ENCODE measurements around the gene TMEM59L.

Gene TMEM59L

DNA sequence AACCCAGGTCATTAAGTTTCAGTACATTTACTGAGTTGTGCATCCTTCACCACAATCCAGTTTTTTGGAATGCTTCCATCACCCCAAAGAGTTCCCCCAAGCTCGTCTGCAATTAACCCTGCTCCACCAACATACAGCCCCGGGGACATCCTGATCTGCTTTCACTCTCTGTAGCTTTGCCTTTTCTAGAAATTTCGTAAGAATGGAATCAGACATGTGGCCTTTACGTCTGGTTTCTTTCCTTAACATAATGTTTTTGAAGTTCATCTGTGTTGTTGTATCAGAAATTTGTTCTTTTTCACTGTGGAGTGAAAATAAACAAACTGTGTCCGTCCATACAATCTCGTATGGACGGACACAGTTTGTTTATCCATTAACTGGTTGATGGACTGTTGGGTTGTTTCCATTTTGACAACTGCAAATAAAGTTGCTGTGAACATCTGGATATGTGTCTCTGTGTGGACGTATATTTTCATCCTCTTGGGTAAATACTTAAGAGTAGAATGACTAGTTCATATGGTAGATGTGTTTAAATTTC is 27.1 kb downstream of the TMEM59L start:
- no peaks in the 10 kb centered on the region for H3K9me3 Mint-ChIP-seq
- peaks cover 31% of the 10 kb centered on the region for H3K4me1 Mint-ChIP-seq
- ATAC-seq (replicated peaks; ENCODE audit: extremely low read depth, poor library complexity, severe bottlenecking) (no peak), DNase-seq (ENCODE audit: low spot score in 2 of 2) (no peak)
- H3K36me3 Mint-ChIP-seq (ENCODE audit: insufficient read depth), result peaks cover 12% of the 10 kb centered on the region
- H3K4me3 Mint-ChIP-seq, result no peak overlapping the region
- no peak overlapping the region for H3K27ac Mint-ChIP-seq (ENCODE audit: low read depth)
- no peaks in the 10 kb centered on the region for H3K27me3 Mint-ChIP-seq

DNA sequence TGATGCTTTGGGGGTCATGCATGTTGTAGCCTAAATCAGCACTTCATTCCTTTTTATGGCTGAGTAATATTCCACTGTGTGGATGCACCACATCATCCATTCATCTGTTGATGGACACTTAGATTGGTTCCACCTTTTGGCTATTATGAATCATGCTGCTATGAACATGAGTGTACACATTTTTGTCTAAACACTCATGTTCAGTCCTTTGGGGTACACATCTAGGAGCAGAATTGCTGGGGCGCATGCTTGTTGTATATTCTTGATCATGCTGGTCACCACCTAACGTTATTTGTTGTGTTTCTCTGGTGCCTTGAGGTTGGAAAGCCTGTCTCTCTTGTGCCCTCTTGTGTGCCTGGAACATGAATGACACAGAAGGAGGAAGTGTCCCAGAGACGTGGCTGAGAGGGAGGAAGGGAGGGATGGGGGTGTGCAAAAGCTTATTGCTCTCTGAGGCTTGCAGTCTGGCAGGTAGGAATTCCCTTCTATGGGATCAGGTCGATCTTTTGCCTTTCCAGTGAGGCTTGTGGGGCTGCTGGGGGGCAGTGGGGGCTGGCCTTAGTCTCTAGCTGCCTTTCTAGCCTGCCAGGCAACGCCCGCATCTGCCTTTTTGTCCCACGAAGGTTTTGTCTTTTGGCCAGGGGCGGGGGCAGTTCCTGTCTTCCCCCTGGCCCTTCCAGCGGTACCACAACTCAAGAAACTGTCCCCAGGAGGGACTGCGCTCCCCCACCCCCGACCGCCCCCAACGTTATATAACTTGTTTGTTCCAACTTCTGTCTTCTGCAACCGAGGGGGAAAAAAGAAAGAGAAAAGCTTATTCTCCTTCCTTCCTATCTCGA is 31.7 kb downstream of the TMEM59L start:
- no peak overlapping the region for H3K4me3 Mint-ChIP-seq
- peaks cover 9% of the 10 kb centered on the region for H3K36me3 Mint-ChIP-seq (ENCODE audit: insufficient read depth)
- no peaks in the 10 kb centered on the region for H3K27me3 Mint-ChIP-seq
- ATAC-seq (replicated peaks; ENCODE audit: extremely low read depth, poor library complexity, severe bottlenecking) (no peak), DNase-seq (ENCODE audit: low spot score in 2 of 2) (no peak)
- peaks cover 18% of the 10 kb centered on the region for H3K4me1 Mint-ChIP-seq
- no peak overlapping the region for H3K27ac Mint-ChIP-seq (ENCODE audit: low read depth)
- H3K9me3 Mint-ChIP-seq, result no peaks in the 10 kb centered on the region

DNA sequence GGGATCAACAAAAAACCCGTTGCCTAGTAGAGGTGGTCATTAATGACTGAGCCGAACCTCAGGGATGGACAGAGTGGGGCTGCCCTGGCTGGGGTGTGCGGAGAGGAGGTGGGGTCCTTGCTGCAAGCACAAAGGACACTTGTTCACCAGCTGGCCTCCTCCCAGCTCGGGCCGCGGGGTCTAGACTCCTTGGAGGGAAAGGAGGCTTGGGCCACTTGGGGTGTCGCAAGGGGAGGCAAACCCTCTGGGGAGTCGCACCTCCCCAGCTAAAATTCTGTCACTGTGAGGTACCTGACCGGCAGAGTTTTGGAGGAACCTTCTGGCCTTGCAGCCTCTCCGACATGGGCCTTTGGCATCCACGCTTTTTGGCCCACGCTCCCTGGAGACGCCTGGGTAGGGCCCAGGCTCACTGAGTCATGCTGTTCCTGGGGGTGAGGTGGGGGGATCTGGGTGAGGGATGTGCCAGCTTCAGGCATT is 32.4 kb downstream of the TMEM59L start:
- no peak overlapping the region for H3K4me3 Mint-ChIP-seq
- ATAC-seq (replicated peaks; ENCODE audit: extremely low read depth, poor library complexity, severe bottlenecking) (no peak), DNase-seq (ENCODE audit: low spot score in 2 of 2) (no peak)
- H3K36me3 Mint-ChIP-seq (ENCODE audit: insufficient read depth), result peaks cover 11% of the 10 kb centered on the region
- H3K4me1 Mint-ChIP-seq, result peaks cover 12% of the 10 kb centered on the region
- H3K9me3 Mint-ChIP-seq, result no peaks in the 10 kb centered on the region
- H3K27ac Mint-ChIP-seq (ENCODE audit: low read depth), result no peak overlapping the region
- H3K27me3 Mint-ChIP-seq, result no peaks in the 10 kb centered on the region

DNA sequence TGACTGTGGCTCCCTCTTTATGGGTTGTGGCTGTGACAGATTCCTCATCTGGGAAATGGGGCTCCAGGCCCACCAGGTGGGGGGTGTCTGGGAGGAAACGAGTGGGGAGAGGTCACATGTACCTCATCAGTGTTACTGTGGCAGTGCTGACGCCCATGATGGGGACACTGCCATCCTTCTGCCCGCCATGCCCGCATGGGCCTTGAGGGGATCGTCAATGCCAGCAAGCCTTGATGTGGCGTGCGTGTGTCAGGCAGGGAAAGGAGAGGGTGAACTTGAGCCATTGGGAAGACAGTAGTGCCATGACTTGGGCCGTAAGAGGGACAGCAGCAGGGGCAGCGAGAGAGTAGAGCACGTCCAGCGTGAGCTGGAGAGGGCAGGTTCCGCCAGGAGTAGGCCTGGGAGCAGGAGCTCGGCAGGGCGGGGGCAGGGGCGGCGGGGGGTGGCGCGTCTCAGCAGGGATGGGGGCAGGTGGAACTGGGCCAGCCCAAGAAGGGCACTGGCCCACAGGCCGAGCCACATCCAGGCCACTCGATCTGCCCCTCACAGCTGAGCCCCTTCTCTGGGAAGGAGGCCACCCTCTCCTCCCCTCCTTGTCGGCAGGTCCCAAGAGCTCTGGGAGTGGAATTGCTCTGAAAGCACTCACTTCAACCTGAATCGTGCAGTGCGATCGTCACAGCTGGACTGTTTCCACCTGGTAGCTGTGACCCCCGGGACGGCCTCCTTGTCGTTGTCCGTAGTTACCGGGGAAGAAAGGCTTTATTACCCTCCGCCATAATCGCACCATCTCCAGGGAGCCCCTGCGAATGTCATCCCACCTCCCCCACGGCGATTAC is 34.1 kb downstream of the TMEM59L start:
- peak overlapping the region; percentile 29 for H3K27ac Mint-ChIP-seq (ENCODE audit: low read depth)
- H3K27me3 Mint-ChIP-seq, result no peaks in the 10 kb centered on the region
- no peak for ATAC-seq (replicated peaks; ENCODE audit: extremely low read depth, poor library complexity, severe bottlenecking)
- no peaks in the 10 kb centered on the region for H3K9me3 Mint-ChIP-seq
- peaks cover 15% of the 10 kb centered on the region for H3K4me1 Mint-ChIP-seq
- peaks cover 4% of the 10 kb centered on the region for H3K36me3 Mint-ChIP-seq (ENCODE audit: insufficient read depth)
- DNase-seq (ENCODE audit: low spot score in 2 of 2), result no peak
- no peak overlapping the region for H3K4me3 Mint-ChIP-seq

DNA sequence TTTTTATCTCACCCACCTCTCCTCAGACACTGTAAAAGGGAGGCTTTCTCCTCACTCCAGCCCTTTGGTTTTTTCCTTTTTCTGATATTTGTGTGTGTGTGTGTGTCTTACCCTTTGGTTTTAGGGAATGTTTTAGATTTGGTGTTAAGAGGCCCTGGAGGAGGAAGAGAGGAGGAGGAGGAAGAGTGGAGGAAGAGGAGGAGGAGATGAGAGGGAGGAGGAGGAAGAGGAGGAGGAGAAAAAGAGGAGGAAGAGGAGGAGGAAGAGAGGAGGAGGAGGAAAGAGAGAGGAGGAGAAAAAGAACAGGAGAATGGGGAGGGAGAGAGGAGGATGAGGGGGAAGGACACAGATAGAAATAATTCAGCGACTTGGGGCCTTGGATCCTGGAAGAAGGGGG is 34.7 kb downstream of the TMEM59L start:
- Mint-ChIP-seq H3K4me1 (peaks cover 19% of the 10 kb centered on the region), H3K36me3 (ENCODE audit: insufficient read depth) (peaks cover 4% of the 10 kb centered on the region), H3K27me3 (no peaks in the 10 kb centered on the region), H3K4me3 (no peak overlapping the region), H3K27ac (ENCODE audit: low read depth) (no peak overlapping the region), H3K9me3 (no peaks in the 10 kb centered on the region)
- no peak for DNase-seq (ENCODE audit: low spot score in 2 of 2)
- no peak for ATAC-seq (replicated peaks; ENCODE audit: extremely low read depth, poor library complexity, severe bottlenecking)

DNA sequence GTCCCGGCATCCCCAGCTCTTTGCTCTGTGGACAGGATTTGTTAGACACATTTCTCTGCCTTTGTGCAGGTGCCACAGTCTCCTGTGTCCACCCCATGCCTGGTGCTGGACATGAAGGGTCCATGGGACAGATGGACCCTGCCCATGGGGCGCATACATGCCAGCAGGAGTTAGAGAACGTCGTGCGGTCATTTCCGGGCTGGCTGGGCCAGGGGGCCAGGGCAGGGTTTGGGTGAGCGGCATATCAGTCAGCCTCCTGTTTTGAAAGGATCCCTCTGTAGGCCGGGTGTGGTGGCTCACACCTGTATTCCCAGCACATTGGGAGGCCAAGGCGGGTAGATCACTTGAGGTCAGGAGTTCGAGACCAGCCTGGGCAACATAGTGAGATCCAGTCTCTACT is 35.1 kb downstream of the TMEM59L start:
- H3K4me3 Mint-ChIP-seq, result no peak overlapping the region

DNA sequence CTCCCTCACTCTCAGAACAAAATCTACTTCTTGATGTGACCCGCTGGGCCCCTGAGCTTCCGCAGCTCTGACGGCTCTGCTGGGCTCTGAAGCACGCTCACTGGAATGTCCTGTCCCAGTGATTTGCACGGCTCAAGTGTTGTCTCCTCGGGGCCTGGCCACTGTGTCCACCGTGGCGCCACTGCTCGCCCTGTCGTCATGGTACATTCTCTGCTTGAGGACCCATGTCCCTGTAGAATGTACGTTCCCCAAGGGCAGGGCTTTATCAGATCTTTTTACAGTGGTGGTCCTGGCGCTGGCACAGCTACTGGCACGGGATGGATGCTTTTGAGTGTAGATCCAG is 36.3 kb downstream of the TMEM59L start:
- no peaks in the 10 kb centered on the region for H3K9me3 Mint-ChIP-seq
- H3K4me1 Mint-ChIP-seq, result peaks cover 19% of the 10 kb centered on the region
- no peak for ATAC-seq (replicated peaks; ENCODE audit: extremely low read depth, poor library complexity, severe bottlenecking)
- peak overlapping the region; percentile 31 for H3K4me3 Mint-ChIP-seq
- no peaks in the 10 kb centered on the region for H3K27me3 Mint-ChIP-seq
- DNase-seq (ENCODE audit: low spot score in 2 of 2), result no peak
- no peak overlapping the region for H3K27ac Mint-ChIP-seq (ENCODE audit: low read depth)
- peaks cover 4% of the 10 kb centered on the region for H3K36me3 Mint-ChIP-seq (ENCODE audit: insufficient read depth)

More for the DNA sequence above, 35.1 kb downstream of the TMEM59L start:
- Mint-ChIP-seq H3K4me1 (peaks cover 19% of the 10 kb centered on the region), H3K27me3 (no peaks in the 10 kb centered on the region), H3K27ac (ENCODE audit: low read depth) (no peak overlapping the region), H3K9me3 (no peaks in the 10 kb centered on the region), H3K36me3 (ENCODE audit: insufficient read depth) (peaks cover 4% of the 10 kb centered on the region)
- no peak for ATAC-seq (replicated peaks; ENCODE audit: extremely low read depth, poor library complexity, severe bottlenecking)
- DNase-seq (ENCODE audit: low spot score in 2 of 2), result no peak

DNA sequence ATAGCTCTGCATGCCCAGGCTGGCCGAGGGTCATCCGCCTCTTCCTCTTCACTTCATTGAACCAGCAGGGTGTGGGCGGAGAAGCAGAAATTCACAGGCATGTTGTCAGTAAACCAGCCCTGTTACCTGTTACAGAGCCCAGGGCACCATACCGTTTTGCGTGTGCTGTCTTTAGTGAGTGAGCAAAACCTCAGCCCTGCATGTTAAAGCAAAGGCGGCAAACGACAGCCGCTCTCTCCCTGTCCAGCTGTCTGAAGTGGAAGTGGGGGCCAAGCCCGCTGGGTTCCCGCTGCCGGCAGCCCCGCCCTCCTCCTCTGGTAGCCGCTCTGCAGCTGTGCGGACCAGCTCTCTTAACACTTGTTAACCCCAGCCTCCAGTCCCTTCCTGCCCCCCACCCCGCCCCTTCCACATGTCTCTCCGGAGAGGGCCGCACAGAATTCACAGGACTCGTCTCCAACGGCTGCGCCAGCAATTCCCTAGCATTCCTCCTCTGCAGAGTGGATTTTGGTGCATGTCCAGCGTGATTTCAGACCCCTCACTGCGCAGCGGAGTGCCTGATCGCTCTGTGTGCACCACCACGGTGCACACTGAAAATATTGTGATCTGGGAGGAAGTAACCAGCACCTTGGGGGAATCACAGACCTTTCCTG is 36.8 kb downstream of the TMEM59L start:
- no peaks in the 10 kb centered on the region for H3K9me3 Mint-ChIP-seq
- H3K4me1 Mint-ChIP-seq, result peaks cover 19% of the 10 kb centered on the region
- no peak overlapping the region for H3K4me3 Mint-ChIP-seq
- H3K27ac Mint-ChIP-seq (ENCODE audit: low read depth), result peak overlapping the region; percentile 81
- peaks cover 4% of the 10 kb centered on the region for H3K36me3 Mint-ChIP-seq (ENCODE audit: insufficient read depth)
- no peaks in the 10 kb centered on the region for H3K27me3 Mint-ChIP-seq
- DNase-seq (ENCODE audit: low spot score in 2 of 2), result no peak
- ATAC-seq (replicated peaks; ENCODE audit: extremely low read depth, poor library complexity, severe bottlenecking), result no peak

DNA sequence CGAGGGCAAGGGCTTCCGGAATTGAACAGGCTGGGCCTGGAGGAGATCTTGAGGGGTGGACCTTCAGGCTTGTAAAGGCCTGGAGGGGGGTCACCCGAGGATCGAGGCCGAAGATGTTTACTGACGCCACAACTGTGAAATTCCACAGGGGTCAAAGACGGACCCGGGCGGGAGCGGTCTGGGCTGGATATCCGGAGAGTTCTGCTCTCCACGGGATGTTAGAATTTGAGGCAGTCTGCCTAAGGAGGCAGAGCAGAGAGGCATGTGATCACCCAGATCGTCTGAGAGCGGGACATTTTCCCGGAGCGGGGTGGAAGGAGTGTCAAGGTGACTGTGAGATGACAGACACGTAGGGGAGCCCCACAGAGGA is 37.3 kb downstream of the TMEM59L start:
- peak overlapping the region; percentile 81 for H3K27ac Mint-ChIP-seq (ENCODE audit: low read depth)
- H3K36me3 Mint-ChIP-seq (ENCODE audit: insufficient read depth), result peaks cover 4% of the 10 kb centered on the region
- no peak overlapping the region for H3K4me3 Mint-ChIP-seq
- no peaks in the 10 kb centered on the region for H3K9me3 Mint-ChIP-seq
- DNase-seq (ENCODE audit: low spot score in 2 of 2), result no peak
- no peaks in the 10 kb centered on the region for H3K27me3 Mint-ChIP-seq
- ATAC-seq (replicated peaks; ENCODE audit: extremely low read depth, poor library complexity, severe bottlenecking), result no peak
- H3K4me1 Mint-ChIP-seq, result peaks cover 19% of the 10 kb centered on the region

DNA sequence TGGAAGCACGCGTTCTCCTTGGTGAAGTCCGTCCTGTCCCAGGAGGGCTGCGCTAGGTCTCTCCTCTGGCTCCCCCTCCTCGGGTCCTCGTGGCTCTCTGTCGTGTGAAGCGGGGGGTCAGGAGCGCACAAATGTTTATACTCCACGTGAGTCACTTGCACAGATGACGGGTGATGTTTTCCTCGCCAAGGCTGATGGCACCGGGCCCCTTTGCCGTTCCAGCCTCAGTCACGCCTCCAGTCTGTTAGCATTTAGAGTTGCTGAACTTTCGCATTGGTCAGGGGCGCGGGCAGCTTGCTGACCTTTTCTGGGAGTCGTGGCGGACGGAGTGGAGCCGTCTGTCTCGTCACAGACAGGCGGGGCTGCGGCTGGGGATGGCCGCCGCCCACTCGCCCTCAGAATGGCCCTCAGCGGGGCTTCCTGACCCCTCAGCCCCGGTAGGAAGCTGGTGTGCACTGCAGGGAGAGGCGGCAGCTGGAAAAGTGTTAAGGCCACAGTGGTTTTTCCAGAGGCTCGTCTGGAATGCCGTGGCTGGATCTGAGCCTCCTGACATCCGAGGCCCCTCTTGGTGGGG is 37.9 kb downstream of the TMEM59L start:
- Mint-ChIP-seq H3K4me3 (no peak overlapping the region), H3K27ac (ENCODE audit: low read depth) (no peak overlapping the region), H3K9me3 (no peaks in the 10 kb centered on the region), H3K4me1 (peaks cover 19% of the 10 kb centered on the region), H3K27me3 (no peaks in the 10 kb centered on the region), H3K36me3 (ENCODE audit: insufficient read depth) (peaks cover 3% of the 10 kb centered on the region)
- DNase-seq (ENCODE audit: low spot score in 2 of 2) (no peak), ATAC-seq (replicated peaks; ENCODE audit: extremely low read depth, poor library complexity, severe bottlenecking) (no peak)

DNA sequence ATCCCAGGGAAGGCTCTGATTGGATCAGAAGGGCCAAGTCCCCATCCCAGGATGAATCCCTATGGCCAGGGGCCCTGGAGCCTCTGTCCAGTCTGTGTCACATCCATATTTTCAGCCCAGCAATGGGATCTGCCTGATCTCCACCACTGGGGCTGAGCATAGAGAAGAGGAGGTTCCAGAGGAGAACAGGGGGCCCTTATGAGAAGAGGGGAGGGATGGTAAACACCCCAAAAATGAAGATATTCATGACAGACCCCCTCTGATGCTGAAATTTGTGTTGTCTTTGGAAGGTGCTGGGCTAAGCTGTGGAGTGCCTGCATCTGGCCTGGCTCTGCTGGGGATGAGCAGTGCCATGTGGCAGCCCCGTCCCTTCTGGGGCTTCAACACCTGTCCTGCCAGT is 38.6 kb downstream of the TMEM59L start:
- no peak for DNase-seq (ENCODE audit: low spot score in 2 of 2)
- no peak for ATAC-seq (replicated peaks; ENCODE audit: extremely low read depth, poor library complexity, severe bottlenecking)
- Mint-ChIP-seq H3K36me3 (ENCODE audit: insufficient read depth) (peaks cover 4% of the 10 kb centered on the region), H3K27me3 (no peaks in the 10 kb centered on the region), H3K27ac (ENCODE audit: low read depth) (peak overlapping the region; percentile 61), H3K9me3 (no peaks in the 10 kb centered on the region), H3K4me3 (no peak overlapping the region), H3K4me1 (peaks cover 19% of the 10 kb centered on the region)

DNA sequence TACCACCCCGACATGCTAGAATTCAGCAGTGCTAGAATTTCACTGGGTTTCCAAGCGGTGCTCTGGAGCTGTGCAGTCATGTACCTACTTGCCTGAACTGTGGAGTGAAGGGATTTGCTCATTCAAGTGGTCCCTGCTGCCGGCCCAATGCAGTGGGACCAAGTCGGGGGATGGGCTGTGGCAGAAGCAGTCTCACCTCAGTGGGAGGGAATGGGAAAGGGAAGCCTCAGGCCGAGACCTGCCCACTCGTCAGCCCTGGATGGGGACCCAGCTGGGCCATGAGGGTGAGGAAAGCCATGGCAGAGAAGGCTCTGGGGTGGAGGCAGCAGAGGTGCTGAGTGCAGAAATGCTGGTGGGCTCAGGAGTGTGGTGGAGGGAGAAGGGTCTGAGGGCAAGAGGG is 39.1 kb downstream of the TMEM59L start:
- DNase-seq (ENCODE audit: low spot score in 2 of 2) (no peak), ATAC-seq (replicated peaks; ENCODE audit: extremely low read depth, poor library complexity, severe bottlenecking) (no peak)
- Mint-ChIP-seq H3K36me3 (ENCODE audit: insufficient read depth) (peaks cover 4% of the 10 kb centered on the region), H3K4me3 (no peak overlapping the region), H3K27ac (ENCODE audit: low read depth) (peak overlapping the region; percentile 61), H3K9me3 (no peaks in the 10 kb centered on the region), H3K27me3 (no peaks in the 10 kb centered on the region), H3K4me1 (peaks cover 16% of the 10 kb centered on the region)
